Gastroesophageal sphincter (tissue), 4 donors: ENCODE measurements around the gene SURF2. TPM values are rescaled to one million over a fixed set of nuclear protein-coding genes. Genes with fewer than 3 reads are reported as not detected.

Experiments used
- ATAC-seq: fragments of 150-250 bp; one replicate; pipeline ENCODE4 v1.9.1; 2016; ENCODE audit warnings: mild to moderate bottlenecking, moderate library complexity
- H3K27ac ChIP-seq, 4 donors: fragments of 200-600 bp; sonication (generic) in 3 of 4; 1 replicate in 3 of 4; 2 replicates in 1 of 4; pipeline ENCODE4 v1.5.1; 2016 to 2019
- H3K27me3 ChIP-seq: fragments of 200-600 bp; sonication (generic); one replicate; pipeline ENCODE4 v1.5.1; 2019
- H3K36me3 ChIP-seq, 2 donors: fragments of 200-600 bp; sonication (generic); one replicate each; pipeline ENCODE4 v1.5.1; 2019; ENCODE audit warnings: control low read depth in 1 of 2
- H3K4me1 ChIP-seq, 3 donors: fragments of 200-600 bp; sonication (generic); 1 replicate in 2 of 3; 2 replicates in 1 of 3; pipeline ENCODE4 v1.5.1; 2016 to 2019; ENCODE audit warnings: control low read depth in 2 of 3
- H3K4me3 ChIP-seq, 2 donors: fragments of 200-600 bp; sonication (generic); one replicate each; pipeline ENCODE4 v1.5.1; 2019; ENCODE audit warnings: mild to moderate bottlenecking in 1 of 2, moderate library complexity in 1 of 2
- H3K9me3 ChIP-seq, 3 donors: fragments of 200-600 bp; sonication (generic); one replicate each; pipeline ENCODE4 v1.5.1; 2017 to 2019; ENCODE audit warnings: control low read depth in 2 of 3
- EP300 ChIP-seq: sonication (generic); formaldehyde crosslinking; IDR thresholded peaks from one replicate; pipeline ENCODE4 v1.6.1; 2017; ENCODE audit warnings: antibody characterized with exemption, mild to moderate bottlenecking
- POLR2A ChIP-seq, 2 donors: fragments of 450-650 bp; IDR thresholded peaks; one replicate each; pipeline ENCODE4 v1.6.1; 2017; ENCODE audit warnings: antibody characterized with exemption in 2 of 2, mild to moderate bottlenecking in 2 of 2, moderate library complexity in 1 of 2
- POLR2AphosphoS5 ChIP-seq: sonication (generic); formaldehyde crosslinking; IDR thresholded peaks from one replicate; pipeline ENCODE4 v1.6.1; 2017; ENCODE audit warnings: antibody characterized with exemption
- WGBS, 2 donors: methylation state at CpG; one replicate each; pipeline ENCODE4 v1.1.5; 2018; ENCODE audit warnings: low coverage in 1 of 2; 5-methylcytosine and 5-hydroxymethylcytosine counted together
- small RNA-seq, 4 donors: library from RNA; depleted of rRNA; stranded (forward); fragments of <200 nt; gene quantifications; one replicate each; pipeline ENCODE3, GENCODE V24; 2016
- total RNA-seq, 4 donors: library from RNA; depleted of rRNA; stranded (reverse); fragments of >200 nt; gene quantifications; one replicate each; pipeline ENCODE4 v1.1.0, GENCODE V29; 2016
- TF ChIP-seq, protein P1 (sequence below), 4 experiments: fragments of 200-600 bp in 2 of 4; fragments of 450-650 bp in 2 of 4; sonication (generic) in 1 of 4; IDR thresholded peaks; one replicate each; pipeline ENCODE4 v1.5.1; 2017 to 2019; ENCODE audit warnings: antibody characterized with exemption in 4 of 4, mild to moderate bottlenecking in 2 of 4, moderate library complexity in 2 of 4

Gene SURF2
- total RNA-seq, 4 donors from 2014 or later: 11.2 to 16.3 (median 15.3) TPM

- H3K4me3 ChIP-seq: no peak overlapping the region
- no peaks in the 10 kb centered on the region for H3K9me3 ChIP-seq
- peak overlapping the region in 1 of 4 donors; percentile 25 for H3K27ac ChIP-seq
- peaks cover 0 to 90% of the 10 kb centered on the region in 2 donors for H3K36me3 ChIP-seq
- H3K27me3 ChIP-seq: no peaks in the 10 kb centered on the region
- WGBS, 2 donors: 30 to 71% methylated on average over 2 to 5 of the region's 24 CpGs
- TF ChIP-seq EP300: no peak
- TF ChIP-seq, protein P1, sequence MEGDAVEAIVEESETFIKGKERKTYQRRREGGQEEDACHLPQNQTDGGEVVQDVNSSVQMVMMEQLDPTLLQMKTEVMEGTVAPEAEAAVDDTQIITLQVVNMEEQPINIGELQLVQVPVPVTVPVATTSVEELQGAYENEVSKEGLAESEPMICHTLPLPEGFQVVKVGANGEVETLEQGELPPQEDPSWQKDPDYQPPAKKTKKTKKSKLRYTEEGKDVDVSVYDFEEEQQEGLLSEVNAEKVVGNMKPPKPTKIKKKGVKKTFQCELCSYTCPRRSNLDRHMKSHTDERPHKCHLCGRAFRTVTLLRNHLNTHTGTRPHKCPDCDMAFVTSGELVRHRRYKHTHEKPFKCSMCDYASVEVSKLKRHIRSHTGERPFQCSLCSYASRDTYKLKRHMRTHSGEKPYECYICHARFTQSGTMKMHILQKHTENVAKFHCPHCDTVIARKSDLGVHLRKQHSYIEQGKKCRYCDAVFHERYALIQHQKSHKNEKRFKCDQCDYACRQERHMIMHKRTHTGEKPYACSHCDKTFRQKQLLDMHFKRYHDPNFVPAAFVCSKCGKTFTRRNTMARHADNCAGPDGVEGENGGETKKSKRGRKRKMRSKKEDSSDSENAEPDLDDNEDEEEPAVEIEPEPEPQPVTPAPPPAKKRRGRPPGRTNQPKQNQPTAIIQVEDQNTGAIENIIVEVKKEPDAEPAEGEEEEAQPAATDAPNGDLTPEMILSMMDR (IDR thresholded peaks at IDR 0.05): peak in 3 of 4 experiments; percentile 89 to 91 (median 91)
- peak; percentile 88 for ATAC-seq
- H3K4me1 ChIP-seq: peaks cover 0 to 15% (median 0%) of the 10 kb centered on the region in 3 donors
Observed at GRCh38 chr9:133406480-133407307, 50.3 kb downstream of the SURF2 start.

DNA sequence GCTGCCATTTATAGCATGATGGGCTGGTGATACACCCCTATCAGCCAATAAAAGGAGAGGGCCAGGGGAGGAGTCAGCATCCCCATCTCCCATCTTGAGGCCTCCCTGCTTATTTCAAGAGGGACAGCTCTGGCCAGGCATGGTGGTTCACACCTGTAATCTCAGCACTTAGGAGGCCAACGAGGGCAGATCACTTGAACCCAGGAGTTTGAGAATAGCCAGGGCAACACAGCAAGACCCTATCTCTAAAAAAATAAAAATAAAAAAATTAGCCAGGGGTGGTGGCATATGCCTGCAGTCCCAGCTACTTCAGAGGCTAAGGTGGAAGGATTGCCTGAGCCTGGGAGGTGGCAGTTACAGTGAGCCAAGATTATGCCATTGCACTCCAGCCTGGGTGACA is 51.7 kb downstream of the SURF2 start:
- ATAC-seq: no peak
- Histone ChIP-seq H3K4me3 (no peak overlapping the region), H3K9me3 (no peaks in the 10 kb centered on the region), H3K27ac (no peak overlapping the region), H3K4me1 (peaks cover 0 to 15% (median 0%) of the 10 kb centered on the region in 3 donors), H3K36me3 (peaks cover 0 to 92% of the 10 kb centered on the region in 2 donors), H3K27me3 (no peaks in the 10 kb centered on the region)
- WGBS, 2 donors: no CpG with 5 or more reads among the region's 1 CpG
- TF ChIP-seq, protein P1 (IDR thresholded peaks at IDR 0.05): no peak
- TF ChIP-seq POLR2AphosphoS5 (no peak), POLR2A (IDR thresholded peaks at IDR 0.05) (no peak), EP300 (no peak)

Small RNA genes lying within 50 kb of the gene (small RNA-seq; reads per million reads assigned to genes)
- gene RF00019: 0 reads per million in 4 donors
- gene SNORD24: 0 reads per million in 4 donors
- gene SNORD36A: 0 reads per million in 4 donors
- gene SNORD36B: 0 reads per million in 4 donors
- gene SNORD36C: 0 reads per million in 4 donors

Other genes starting within 250 kb of the SURF2 start
- 10 to 100 TPM; 44.8 to 53.0 (median 49.8) TPM for gene RALGDS, start 235.3 kb upstream of the SURF2 start, total RNA-seq
- 10 to 100 TPM; 11.3 to 18.0 (median 15.6) TPM for gene GBGT1, start 192.6 kb upstream of the SURF2 start, total RNA-seq
- not detected for gene OBP2B, start 147.3 kb upstream of the SURF2 start, total RNA-seq
- gene ABO, start 81.3 kb upstream of the SURF2 start, total RNA-seq: 1 to 10 TPM in 2 of 4 donors, under 1 TPM in 2; 0.47 to 10.0 (median 0.91) TPM
- gene SURF6, start 20.4 kb upstream of the SURF2 start, total RNA-seq: 10 to 100 TPM; 22.5 to 36.3 (median 25.8) TPM
- 10 to 100 TPM; 25.1 to 47.3 (median 37.8) TPM for gene MED22, start 8.4 kb upstream of the SURF2 start, total RNA-seq
- 1,000 to 10,000 TPM; 1,385 to 2,320 (median 1,660) TPM for gene RPL7A, start 8.3 kb upstream of the SURF2 start, total RNA-seq
- gene SURF1, start 63 bp upstream of the SURF2 start, total RNA-seq: 10 to 100 TPM; 46.0 to 53.4 (median 49.8) TPM
- 100 to 1,000 TPM in 3 of 4 donors, 10 to 100 TPM in 1; 78.1 to 139 (median 108) TPM for gene SURF4, start 19.5 kb downstream of the SURF2 start, total RNA-seq
- 1 to 10 TPM in 1 of 4 donors, under 1 TPM in 1, not detected in 2; 0.93 to 1.3 TPM for gene STKLD1, start 19.8 kb downstream of the SURF2 start, total RNA-seq
- 10 to 100 TPM; 11.2 to 29.9 (median 18.1) TPM for gene REXO4, start 61.5 kb downstream of the SURF2 start, total RNA-seq
- gene ADAMTS13, start 65.8 kb downstream of the SURF2 start, total RNA-seq: 1 to 10 TPM in 3 of 4 donors, under 1 TPM in 1; 0.94 to 2.7 (median 2.1) TPM
- gene CACFD1, start 103.4 kb downstream of the SURF2 start, total RNA-seq: 10 to 100 TPM; 15.3 to 22.3 (median 16.0) TPM
- 10 to 100 TPM in 1 of 4 donors, 1 to 10 TPM in 3; 1.7 to 11.8 (median 5.2) TPM for gene SLC2A6, start 122.5 kb downstream of the SURF2 start, total RNA-seq
- not detected for gene MYMK, start 168.4 kb downstream of the SURF2 start, total RNA-seq
- gene ADAMTSL2, start 178.2 kb downstream of the SURF2 start, total RNA-seq: 1 to 10 TPM; 2.0 to 5.8 (median 3.1) TPM